GM15510 (cell line): ENCODE measurements around the gene AP4S1.

Experiments
- POLR2A ChIP-seq: IDR thresholded peaks from 3 replicates; pipeline ENCODE4 v1.6.1; 2011; ENCODE audit warnings: borderline replicate concordance; ENCODE audit not compliant: insufficient read length; ENCODE audit errors: extremely low read depth

AP4S1 gene

GRCh38 chr14:30999038-30999773 lies 26.2 kb upstream of the AP4S1 start:
- no peak for TF ChIP-seq POLR2A

GRCh38 chr14:31000629-31001338 lies 24.7 kb upstream of the AP4S1 start:
- no peak for TF ChIP-seq POLR2A

- TF ChIP-seq POLR2A: no peak
Measured at GRCh38 chr14:31001339-31001658, 24.1 kb upstream of the AP4S1 start.

DNA sequence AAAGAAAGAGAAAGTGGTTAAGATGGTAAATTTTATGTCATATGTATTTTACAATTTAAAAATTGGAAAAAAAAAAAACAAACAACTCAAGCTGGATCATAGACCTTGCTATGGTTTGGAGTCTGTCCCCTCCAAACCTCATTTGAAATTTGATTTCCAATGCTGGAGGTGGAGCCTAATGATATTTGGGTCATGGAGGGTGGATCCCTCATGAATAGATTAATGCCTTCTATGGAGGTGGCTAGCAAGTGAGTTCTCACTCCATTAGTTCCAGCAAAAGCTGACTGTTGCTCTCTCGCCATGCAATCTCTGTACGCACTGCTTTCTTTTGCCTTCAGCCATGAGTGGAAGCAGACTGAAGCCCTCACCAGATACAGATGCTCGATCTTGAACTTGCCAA lies 22.2 kb upstream of the AP4S1 start:
- no peak for TF ChIP-seq POLR2A

GRCh38 chr14:31006703-31007102 lies 18.7 kb upstream of the AP4S1 start:
- no peak for TF ChIP-seq POLR2A

- no peak for TF ChIP-seq POLR2A
Measured at GRCh38 chr14:31009836-31010574, 15.4 kb upstream of the AP4S1 start.

- TF ChIP-seq POLR2A: no peak
Measured at GRCh38 chr14:31010935-31011334, 14.5 kb upstream of the AP4S1 start.

- no peak for TF ChIP-seq POLR2A
Measured at GRCh38 chr14:31013841-31014240, 11.6 kb upstream of the AP4S1 start.

- no peak for TF ChIP-seq POLR2A
Measured at GRCh38 chr14:31018057-31018645, 7.3 kb upstream of the AP4S1 start.

GRCh38 chr14:31020834-31021575 lies 4.4 kb upstream of the AP4S1 start:
- TF ChIP-seq POLR2A: no peak

DNA sequence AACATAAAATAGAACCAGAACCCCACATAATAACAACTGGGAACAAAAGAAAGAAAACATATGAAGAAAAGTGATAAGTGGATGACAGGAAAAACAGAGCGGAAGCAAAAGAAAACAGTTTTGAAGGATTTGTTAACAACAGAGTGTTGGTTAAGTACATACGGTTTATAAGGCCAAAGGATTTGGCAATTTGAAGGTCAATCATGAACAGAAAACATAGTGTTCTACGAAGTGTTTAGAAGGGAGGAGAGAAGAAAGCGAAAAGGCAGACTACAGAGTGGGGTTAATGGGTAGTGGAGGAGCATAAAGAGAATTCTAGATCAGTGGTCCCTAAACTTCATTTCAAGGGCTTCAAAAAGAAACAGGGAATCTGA lies 3.9 kb upstream of the AP4S1 start:
- TF ChIP-seq POLR2A: no peak

GRCh38 chr14:31022386-31022785 lies 3.1 kb upstream of the AP4S1 start:
- no peak for TF ChIP-seq POLR2A

DNA sequence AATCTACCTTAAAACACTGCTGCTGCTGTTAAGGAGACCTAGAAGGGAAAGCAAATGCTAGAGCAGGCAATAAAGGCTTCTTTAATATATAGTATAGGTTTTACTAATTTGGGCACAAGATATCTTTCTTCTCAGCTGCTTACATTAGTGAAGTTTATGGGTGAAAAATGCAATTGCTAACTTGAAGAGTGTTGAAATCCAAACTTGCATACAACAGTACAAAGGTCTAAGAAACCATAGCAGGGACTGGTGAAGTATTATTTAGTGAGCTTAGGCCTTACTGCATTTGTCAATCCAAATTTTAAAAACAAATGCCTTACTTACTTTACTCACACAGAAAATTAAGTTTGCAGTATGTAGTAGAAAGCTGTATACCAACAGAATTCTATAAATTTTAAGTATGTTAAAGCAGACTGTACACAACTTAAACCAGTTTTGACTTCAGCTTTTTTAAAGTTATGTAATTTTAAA lies 1.4 kb upstream of the AP4S1 start:
- no peak for TF ChIP-seq POLR2A

DNA sequence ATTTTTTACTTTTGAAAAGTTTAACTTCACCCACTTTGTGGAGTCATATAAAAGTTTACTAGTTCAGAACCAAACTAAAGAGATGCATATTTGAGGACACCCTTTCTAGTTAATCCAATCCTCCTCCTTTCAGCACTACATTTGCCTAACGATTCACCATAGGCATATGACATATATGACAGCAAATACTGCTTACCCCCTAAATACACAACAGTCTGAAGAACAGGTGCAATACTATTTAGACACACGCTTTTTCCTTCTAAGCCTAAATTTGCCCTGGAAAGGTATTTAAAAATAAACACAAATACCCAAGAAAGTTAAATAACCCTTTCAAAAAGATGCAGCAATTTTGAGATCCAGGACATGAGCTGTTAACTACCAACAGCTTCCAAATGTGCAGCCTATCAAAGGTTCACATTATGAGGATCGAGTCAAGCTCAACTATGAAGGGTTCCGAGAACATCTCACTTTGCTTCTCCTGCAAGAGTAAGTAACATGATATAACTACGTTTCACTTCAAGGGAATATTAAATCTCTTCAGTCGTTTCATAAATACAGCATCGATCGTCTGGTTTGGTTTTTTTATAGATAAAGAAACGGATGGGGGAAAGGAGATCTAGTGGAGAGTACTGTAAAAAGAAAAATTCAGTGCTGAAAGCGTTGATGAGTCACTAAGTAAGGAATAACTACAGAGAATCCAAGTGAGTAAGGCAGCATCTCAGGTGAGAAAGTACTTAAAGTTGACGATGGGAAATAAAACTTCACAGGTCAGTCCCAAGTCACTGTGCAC lies 677 bp upstream of the AP4S1 start:
- no peak for TF ChIP-seq POLR2A
